ENCODE measurements around the gene PRKACB. TPM values are rescaled to one million over a fixed set of nuclear protein-coding genes. Genes with fewer than 3 reads are reported as not detected.

The PRKACB gene
- total and polyA plus RNA-seq, 2 of the 8 experiments (the other 6 are each of a cell fraction or from before 2014, with no cell fraction given) = 7.8 to 31.0 TPM

DNA sequence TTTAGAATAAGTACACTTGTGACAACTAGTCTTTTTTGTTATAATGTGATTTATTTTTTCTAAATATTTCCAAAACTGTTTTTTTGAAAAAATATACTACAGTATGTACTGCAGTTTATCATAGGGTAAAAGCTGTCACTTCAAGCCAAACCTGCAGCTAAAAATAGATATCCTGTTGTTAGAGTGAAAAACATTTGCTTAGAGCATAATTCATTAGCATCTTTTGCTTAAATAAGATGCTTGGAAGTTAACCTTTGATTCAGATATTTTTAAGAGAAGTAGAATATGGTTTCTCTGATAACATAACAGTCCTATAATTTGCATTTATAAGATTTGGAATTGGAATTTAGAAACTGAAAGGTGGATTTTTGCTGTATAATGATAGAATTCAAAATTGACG, 21.5 kb downstream of the PRKACB start:
- no peak overlapping the region for H2BK120ac ChIP-seq (replicated peaks; ENCODE audit: low read depth, low read length)
- H3K23me2 ChIP-seq (ENCODE audit: low read depth, low read length) = no peaks in the 10 kb centered on the region
- no peaks in the 10 kb centered on the region; a peak in 1 of 8 replicates for H3K36me3 ChIP-seq (ENCODE audit: control insufficient read depth in 2 of 4, insufficient read depth in 4 of 4, low read length in 3 of 4)
- H3K23ac ChIP-seq (ENCODE audit: insufficient read length) = no peak overlapping the region
- H2BK15ac ChIP-seq (ENCODE audit: low read length) = no peak overlapping the region
- no peaks in the 10 kb centered on the region for H3K9me3 ChIP-seq (ENCODE audit: insufficient read depth in 2 of 2, low read depth in 1 of 2, low read length in 1 of 2)
- no peaks in the 10 kb centered on the region for H3K27me3 ChIP-seq (replicated peaks in 1 of 4; ENCODE audit: control insufficient read depth in 3 of 4, extremely low read depth in 1 of 4, insufficient read depth in 3 of 4, low read length in 3 of 4)
- FAIRE-seq (no peak), DNase-seq (ENCODE audit: low read depth in 1 of 2, low spot score in 2 of 2) (no peak)
- no peak overlapping the region for H3K4ac ChIP-seq (replicated peaks; ENCODE audit: insufficient read length, low read depth, low read length)
- no peak overlapping the region for H3K14ac ChIP-seq (ENCODE audit: insufficient read length)
- H4K5ac ChIP-seq (ENCODE audit: insufficient read length, low read depth, low read length) = no peak overlapping the region
- H4K91ac ChIP-seq (replicated peaks; ENCODE audit: insufficient read length, low read length) = no peak overlapping the region
- peaks cover 0 to 2% of the 10 kb centered on the region in 2 experiments; a peak in 1 of 4 replicates for H3K79me2 ChIP-seq (ENCODE audit: control insufficient read depth in 1 of 2, insufficient read depth in 2 of 2, low read length in 2 of 2)
- H4K20me1 ChIP-seq (replicated peaks in 1 of 2; ENCODE audit: control insufficient read depth in 1 of 2, insufficient read depth in 2 of 2, low read length in 2 of 2) = no peaks in the 10 kb centered on the region
- no peak overlapping the region for H2AFZ ChIP-seq (ENCODE audit: low read length)
- no peaks in the 10 kb centered on the region; a peak in 1 of 7 replicates for H3K4me1 ChIP-seq (replicated peaks in 1 of 4; ENCODE audit: control insufficient read depth in 3 of 4, insufficient read depth in 4 of 4, low read length in 3 of 4)
- no peak overlapping the region for H2BK5ac ChIP-seq (ENCODE audit: low read depth, low read length)
- no peak overlapping the region for H3K56ac ChIP-seq (replicated peaks; ENCODE audit: insufficient read length, low read depth, low read length)
- no peak overlapping the region for H3K18ac ChIP-seq (ENCODE audit: extremely low read depth, low read length)
- no peak overlapping the region for H2BK20ac ChIP-seq (ENCODE audit: low read length)
- no peak overlapping the region for H3K4me2 ChIP-seq (ENCODE audit: insufficient read depth in 1 of 2, low read depth in 2 of 2, low read length in 2 of 2)
- no peak overlapping the region for H3K27ac ChIP-seq (ENCODE audit: low read depth, low read length)
- ChIA-PET POLR2A (ENCODE audit: partially characterized antibody) (no interaction called here), CTCF (ENCODE audit: partially characterized antibody) (no interaction called here)
- no peak overlapping the region for H4K8ac ChIP-seq (ENCODE audit: extremely low read depth, insufficient read depth, low read length)
- no peak overlapping the region for H2AK5ac ChIP-seq (ENCODE audit: low read depth, low read length)
- H3K9ac ChIP-seq (replicated peaks in 1 of 4; ENCODE audit: extremely low read depth in 1 of 4, low read depth in 3 of 4, low read length in 3 of 4) = no peak overlapping the region
- H2BK12ac ChIP-seq (ENCODE audit: low read depth, low read length) = no peak overlapping the region
- H3K79me1 ChIP-seq (ENCODE audit: low read depth, low read length) = no peaks in the 10 kb centered on the region
- TF ChIP-seq CHD1 (IDR thresholded peaks at IDR 0.05; ENCODE audit: low read depth, low read length) = no peak
- TF ChIP-seq TAF7 (optimal IDR thresholded peaks at IDR 0.05; ENCODE audit: borderline replicate concordance, low read depth, low read length) = no peak
- TF ChIP-seq CHD2 (IDR thresholded peaks at IDR 0.05; ENCODE audit: low read length) = no peak
- no peak for TF ChIP-seq EP300 (IDR thresholded peaks at IDR 0.05; ENCODE audit: borderline replicate concordance in 1 of 2, low read depth in 2 of 2, low read length in 2 of 2)
- TF ChIP-seq, protein P1, sequence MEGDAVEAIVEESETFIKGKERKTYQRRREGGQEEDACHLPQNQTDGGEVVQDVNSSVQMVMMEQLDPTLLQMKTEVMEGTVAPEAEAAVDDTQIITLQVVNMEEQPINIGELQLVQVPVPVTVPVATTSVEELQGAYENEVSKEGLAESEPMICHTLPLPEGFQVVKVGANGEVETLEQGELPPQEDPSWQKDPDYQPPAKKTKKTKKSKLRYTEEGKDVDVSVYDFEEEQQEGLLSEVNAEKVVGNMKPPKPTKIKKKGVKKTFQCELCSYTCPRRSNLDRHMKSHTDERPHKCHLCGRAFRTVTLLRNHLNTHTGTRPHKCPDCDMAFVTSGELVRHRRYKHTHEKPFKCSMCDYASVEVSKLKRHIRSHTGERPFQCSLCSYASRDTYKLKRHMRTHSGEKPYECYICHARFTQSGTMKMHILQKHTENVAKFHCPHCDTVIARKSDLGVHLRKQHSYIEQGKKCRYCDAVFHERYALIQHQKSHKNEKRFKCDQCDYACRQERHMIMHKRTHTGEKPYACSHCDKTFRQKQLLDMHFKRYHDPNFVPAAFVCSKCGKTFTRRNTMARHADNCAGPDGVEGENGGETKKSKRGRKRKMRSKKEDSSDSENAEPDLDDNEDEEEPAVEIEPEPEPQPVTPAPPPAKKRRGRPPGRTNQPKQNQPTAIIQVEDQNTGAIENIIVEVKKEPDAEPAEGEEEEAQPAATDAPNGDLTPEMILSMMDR (IDR thresholded peaks at IDR 0.05; ENCODE audit: control extremely low read depth in 1 of 3, insufficient read depth in 1 of 3, low read depth in 1 of 3, low read length in 3 of 3) = no peak
- TF ChIP-seq CBX8 (IDR thresholded peaks at IDR 0.05; ENCODE audit: borderline replicate concordance, low read depth, low read length) = no peak
- TF ChIP-seq YY1 (IDR thresholded peaks at IDR 0.05; ENCODE audit: low read depth, low read length) = no peak
- no peak for TF ChIP-seq SUZ12 (IDR thresholded peaks at IDR 0.05; ENCODE audit: low read length)
- 89% methylated on average over 1 of the region's 1 CpG; no CpG with 5 or more reads in 1 of the 2 experiments for WGBS, 2 experiments (ENCODE audit: extremely low coverage in 1 of 2, insufficient coverage in 1 of 2, insufficient read length in 1 of 2, insufficient replicate concordance in 2 of 2, low coverage in 1 of 2, low lambda C conversion rate in 2 of 2, missing lambda C conversion rate in 1 of 2)
- H3K4me3 ChIP-seq (ENCODE audit: extremely low read depth in 1 of 4, insufficient read depth in 2 of 4, low read depth in 3 of 4, low read length in 4 of 4) = no peak overlapping the region

All from H1 (cell line).